Measurements from ENCODE around the gene HIBADH.

DNA sequence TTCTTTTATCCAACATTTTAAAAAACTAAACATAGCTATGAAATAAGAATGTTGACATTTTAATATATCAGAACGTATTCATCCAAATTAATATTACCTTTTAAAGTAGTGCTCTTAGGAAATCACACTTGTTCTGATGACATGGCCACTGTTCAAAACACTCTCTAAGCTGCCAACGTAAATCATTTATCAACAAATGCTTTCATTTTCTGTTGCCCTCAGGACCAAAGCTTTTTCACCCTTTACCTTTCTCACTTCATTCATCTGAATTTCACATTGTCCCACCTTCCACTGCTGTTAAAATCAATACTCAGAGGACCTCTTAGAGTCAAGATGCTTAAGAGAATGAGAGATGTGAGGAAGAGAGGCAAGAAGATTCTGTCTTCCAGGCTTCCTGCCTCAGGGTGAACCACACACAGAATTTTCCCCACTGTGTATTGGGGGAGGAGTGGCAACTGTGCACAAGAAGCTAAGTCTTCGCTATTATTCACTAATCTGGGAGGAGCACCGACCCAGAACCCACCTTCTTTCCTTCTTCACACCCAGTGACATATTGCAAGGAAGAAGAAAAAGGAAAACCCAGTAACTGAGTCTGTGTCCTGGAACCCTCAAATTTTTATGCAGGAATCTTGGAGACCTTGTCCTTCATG, 21.0 kb downstream of the HIBADH start:
- TF ChIP-seq, protein P1, sequence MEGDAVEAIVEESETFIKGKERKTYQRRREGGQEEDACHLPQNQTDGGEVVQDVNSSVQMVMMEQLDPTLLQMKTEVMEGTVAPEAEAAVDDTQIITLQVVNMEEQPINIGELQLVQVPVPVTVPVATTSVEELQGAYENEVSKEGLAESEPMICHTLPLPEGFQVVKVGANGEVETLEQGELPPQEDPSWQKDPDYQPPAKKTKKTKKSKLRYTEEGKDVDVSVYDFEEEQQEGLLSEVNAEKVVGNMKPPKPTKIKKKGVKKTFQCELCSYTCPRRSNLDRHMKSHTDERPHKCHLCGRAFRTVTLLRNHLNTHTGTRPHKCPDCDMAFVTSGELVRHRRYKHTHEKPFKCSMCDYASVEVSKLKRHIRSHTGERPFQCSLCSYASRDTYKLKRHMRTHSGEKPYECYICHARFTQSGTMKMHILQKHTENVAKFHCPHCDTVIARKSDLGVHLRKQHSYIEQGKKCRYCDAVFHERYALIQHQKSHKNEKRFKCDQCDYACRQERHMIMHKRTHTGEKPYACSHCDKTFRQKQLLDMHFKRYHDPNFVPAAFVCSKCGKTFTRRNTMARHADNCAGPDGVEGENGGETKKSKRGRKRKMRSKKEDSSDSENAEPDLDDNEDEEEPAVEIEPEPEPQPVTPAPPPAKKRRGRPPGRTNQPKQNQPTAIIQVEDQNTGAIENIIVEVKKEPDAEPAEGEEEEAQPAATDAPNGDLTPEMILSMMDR (IDR thresholded peaks at IDR 0.05 in 4 of 5, conservative IDR thresholded peaks at IDR 0.05 in 1 of 5), result no peak
- TF ChIP-seq POLR2A (IDR thresholded peaks at IDR 0.05), result no peak

Measured in gastrocnemius medialis (tissue), 4 donors.